Mammary epithelial cell (primary cell): ENCODE measurements around the gene SLC15A2.

Experiments used
- EZH2 ChIP-seq: IDR thresholded peaks from 2 replicates; pipeline ENCODE4 v1.6.1; 2012; ENCODE audit warnings: low read length, inconsistent platforms, borderline replicate concordance
- TF ChIP-seq, protein P1 (sequence below), 2 donors: IDR thresholded peaks in 1 of 2; conservative IDR thresholded peaks in 1 of 2; 2 replicates each; pipeline ENCODE4 v1.5.1; 2011 to 2012; ENCODE audit warnings: inconsistent platforms in 2 of 2, low read length in 2 of 2, mild to moderate bottlenecking in 2 of 2, control low read depth in 1 of 2, low read depth in 1 of 2; ENCODE audit not compliant: insufficient read depth in 1 of 2; ENCODE audit errors: extremely low read depth in 1 of 2

DNA sequence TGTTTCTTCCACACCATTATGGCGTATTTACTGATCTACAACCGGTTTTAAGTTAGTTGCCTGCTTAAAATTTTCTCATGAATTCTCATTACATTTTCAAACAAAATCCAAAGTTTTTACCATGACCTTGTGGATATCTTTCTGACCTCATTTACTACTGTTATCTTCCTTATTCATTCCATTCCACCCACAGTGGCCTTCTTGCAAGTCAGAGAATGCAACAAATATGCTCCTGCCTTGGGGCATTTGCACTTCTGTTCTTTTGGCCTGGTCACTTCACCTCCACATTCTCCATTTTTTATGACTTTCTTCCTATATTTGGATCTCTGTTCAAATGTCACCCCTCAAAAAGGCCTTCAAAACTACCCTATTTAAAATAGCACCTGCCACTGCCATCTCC, 8.8 kb upstream of the SLC15A2 start:
- TF ChIP-seq, protein P1, sequence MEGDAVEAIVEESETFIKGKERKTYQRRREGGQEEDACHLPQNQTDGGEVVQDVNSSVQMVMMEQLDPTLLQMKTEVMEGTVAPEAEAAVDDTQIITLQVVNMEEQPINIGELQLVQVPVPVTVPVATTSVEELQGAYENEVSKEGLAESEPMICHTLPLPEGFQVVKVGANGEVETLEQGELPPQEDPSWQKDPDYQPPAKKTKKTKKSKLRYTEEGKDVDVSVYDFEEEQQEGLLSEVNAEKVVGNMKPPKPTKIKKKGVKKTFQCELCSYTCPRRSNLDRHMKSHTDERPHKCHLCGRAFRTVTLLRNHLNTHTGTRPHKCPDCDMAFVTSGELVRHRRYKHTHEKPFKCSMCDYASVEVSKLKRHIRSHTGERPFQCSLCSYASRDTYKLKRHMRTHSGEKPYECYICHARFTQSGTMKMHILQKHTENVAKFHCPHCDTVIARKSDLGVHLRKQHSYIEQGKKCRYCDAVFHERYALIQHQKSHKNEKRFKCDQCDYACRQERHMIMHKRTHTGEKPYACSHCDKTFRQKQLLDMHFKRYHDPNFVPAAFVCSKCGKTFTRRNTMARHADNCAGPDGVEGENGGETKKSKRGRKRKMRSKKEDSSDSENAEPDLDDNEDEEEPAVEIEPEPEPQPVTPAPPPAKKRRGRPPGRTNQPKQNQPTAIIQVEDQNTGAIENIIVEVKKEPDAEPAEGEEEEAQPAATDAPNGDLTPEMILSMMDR (conservative IDR thresholded peaks at IDR 0.05 in 1 of 2, IDR thresholded peaks at IDR 0.05 in 1 of 2; ENCODE audit: extremely low read depth in 1 of 2, insufficient read depth in 1 of 2, low read depth in 1 of 2, low read length in 2 of 2): no peak
- TF ChIP-seq EZH2: no peak
